Breast epithelium (tissue), 3 donors: ENCODE measurements around the gene PPP1R26.

Experiments used
- POLR2A ChIP-seq: fragments of 450-650 bp; IDR thresholded peaks from one replicate; pipeline ENCODE4 v1.6.1; 2016; ENCODE audit warnings: antibody characterized with exemption, mild to moderate bottlenecking, moderate library complexity
- TF ChIP-seq, protein P1 (sequence below), 3 donors: fragments of 450-650 bp; IDR thresholded peaks; one replicate each; pipeline ENCODE4 v1.5.1; 2016 to 2017; ENCODE audit warnings: antibody characterized with exemption in 3 of 3, mild to moderate bottlenecking in 3 of 3, moderate library complexity in 3 of 3

DNA sequence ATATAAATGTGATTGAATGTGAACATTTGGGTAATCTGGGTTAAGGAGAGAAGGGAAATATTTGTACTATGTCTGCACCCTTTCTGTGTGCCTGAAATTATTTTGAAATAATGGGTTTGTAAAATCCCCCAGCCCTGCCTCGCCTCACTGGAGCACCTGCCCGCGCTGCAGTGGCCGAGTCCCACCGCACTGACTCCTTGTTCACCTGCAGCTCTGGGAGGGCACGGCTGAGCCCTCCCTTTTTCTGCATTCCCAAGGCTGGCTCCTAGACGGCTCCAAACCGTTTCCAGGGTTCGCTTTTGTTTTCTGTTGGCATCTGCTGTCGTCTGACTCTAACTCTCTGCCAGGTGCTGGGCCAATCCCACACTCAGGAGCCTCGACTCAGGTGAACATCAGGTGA is 17.6 kb upstream of the PPP1R26 start:
- TF ChIP-seq, protein P1, sequence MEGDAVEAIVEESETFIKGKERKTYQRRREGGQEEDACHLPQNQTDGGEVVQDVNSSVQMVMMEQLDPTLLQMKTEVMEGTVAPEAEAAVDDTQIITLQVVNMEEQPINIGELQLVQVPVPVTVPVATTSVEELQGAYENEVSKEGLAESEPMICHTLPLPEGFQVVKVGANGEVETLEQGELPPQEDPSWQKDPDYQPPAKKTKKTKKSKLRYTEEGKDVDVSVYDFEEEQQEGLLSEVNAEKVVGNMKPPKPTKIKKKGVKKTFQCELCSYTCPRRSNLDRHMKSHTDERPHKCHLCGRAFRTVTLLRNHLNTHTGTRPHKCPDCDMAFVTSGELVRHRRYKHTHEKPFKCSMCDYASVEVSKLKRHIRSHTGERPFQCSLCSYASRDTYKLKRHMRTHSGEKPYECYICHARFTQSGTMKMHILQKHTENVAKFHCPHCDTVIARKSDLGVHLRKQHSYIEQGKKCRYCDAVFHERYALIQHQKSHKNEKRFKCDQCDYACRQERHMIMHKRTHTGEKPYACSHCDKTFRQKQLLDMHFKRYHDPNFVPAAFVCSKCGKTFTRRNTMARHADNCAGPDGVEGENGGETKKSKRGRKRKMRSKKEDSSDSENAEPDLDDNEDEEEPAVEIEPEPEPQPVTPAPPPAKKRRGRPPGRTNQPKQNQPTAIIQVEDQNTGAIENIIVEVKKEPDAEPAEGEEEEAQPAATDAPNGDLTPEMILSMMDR (IDR thresholded peaks at IDR 0.05), result no peak
- no peak for TF ChIP-seq POLR2A
